GM23248 (cell line): ENCODE data around the gene GPR35. TPM values are rescaled to one million over a fixed set of nuclear protein-coding genes. Genes with fewer than 3 reads are reported as not detected.

Source experiments
- DNase-seq: peaks from one replicate; pipeline ENCODE4 v3.0.0-alpha.2; 2015
- H2AFZ ChIP-seq: fragments of 200-600 bp; sonication (generic); 2 replicates; pipeline ENCODE4 v1.6.1; 2016; ENCODE audit warnings: antibody characterized with exemption
- H3F3A ChIP-seq: fragments of 200-600 bp; sonication (generic); 2 replicates; pipeline ENCODE4 v1.6.1; 2016; ENCODE audit warnings: mild to moderate bottlenecking, antibody characterized with exemption, mixed run types; ENCODE audit not compliant: insufficient read depth
- H3K27ac ChIP-seq: fragments of 200-600 bp; sonication (generic); 2 replicates; pipeline ENCODE4 v1.5.1; 2016; ENCODE audit warnings: mild to moderate bottlenecking
- H3K27me3 ChIP-seq: fragments of 200-600 bp; sonication (generic); replicated peaks from 2 replicates; pipeline ENCODE4 v1.6.1; 2016; ENCODE audit warnings: mild to moderate bottlenecking; ENCODE audit not compliant: insufficient read depth
- H3K36me3 ChIP-seq: fragments of 200-600 bp; sonication (generic); 2 replicates; pipeline ENCODE4 v1.6.1; 2016; ENCODE audit warnings: low read depth, mild to moderate bottlenecking
- H3K4me1 ChIP-seq: fragments of 200-600 bp; sonication (generic); 2 replicates; pipeline ENCODE4 v1.6.1; 2016; ENCODE audit warnings: mild to moderate bottlenecking; ENCODE audit not compliant: insufficient read depth
- H3K4me2 ChIP-seq: fragments of 200-600 bp; sonication (generic); one replicate; pipeline ENCODE4 v1.6.1; 2016; ENCODE audit warnings: mild to moderate bottlenecking; ENCODE audit not compliant: unreplicated experiment
- H3K4me3 ChIP-seq: fragments of 200-600 bp; sonication (generic); 2 replicates; pipeline ENCODE4 v1.5.1; 2016; ENCODE audit warnings: mild to moderate bottlenecking
- H3K79me2 ChIP-seq: fragments of 200-600 bp; sonication (generic); 2 replicates; pipeline ENCODE4 v1.6.1; 2016; ENCODE audit warnings: mild to moderate bottlenecking; ENCODE audit not compliant: insufficient read depth
- H3K9ac ChIP-seq: fragments of 200-600 bp; sonication (generic); 2 replicates; pipeline ENCODE4 v1.6.1; 2016; ENCODE audit warnings: mild to moderate bottlenecking
- H3K9me2 ChIP-seq: fragments of 200-600 bp; sonication (generic); 2 replicates; pipeline ENCODE4 v1.6.1; 2016; ENCODE audit warnings: mixed run types, mild to moderate bottlenecking, moderate library complexity; ENCODE audit not compliant: insufficient read depth
- H3K9me3 ChIP-seq: fragments of 200-600 bp; sonication (generic); one replicate; pipeline ENCODE4 v1.6.1; 2017; ENCODE audit warnings: low read depth
- H4K20me1 ChIP-seq: fragments of 200-600 bp; sonication (generic); 2 replicates; pipeline ENCODE4 v1.6.0; 2016; ENCODE audit not compliant: insufficient read depth
- EZH2 ChIP-seq: fragments of 200-600 bp; sonication (generic); IDR thresholded peaks from 2 replicates; pipeline ENCODE4 v1.6.1; 2018; ENCODE audit warnings: antibody characterized with exemption, mild to moderate bottlenecking; ENCODE audit not compliant: insufficient read depth, poor library complexity, severe bottlenecking
- EZH2phosphoT487 ChIP-seq: fragments of 200-600 bp; sonication (generic); IDR thresholded peaks from 2 replicates; pipeline ENCODE4 v1.6.1; 2018; ENCODE audit warnings: antibody characterized with exemption, moderate library complexity, mild to moderate bottlenecking, low read depth; ENCODE audit not compliant: insufficient read depth
- WGBS, 2 experiments: methylation state at CpG; one replicate each; pipeline ENCODE4 v1.1.6; 2015 to 2017; ENCODE audit warnings: low lambda C conversion rate in 2 of 2, low coverage in 1 of 2; ENCODE audit errors: missing lambda C conversion rate in 2 of 2; 5-methylcytosine and 5-hydroxymethylcytosine counted together
- in situ Hi-C: fragments of 300-500 bp; cut with MboI; formaldehyde crosslinking; loops from 2 replicates; pipeline ENCODE4 v1.15.0; 2020
- polyA plus RNA-seq: library from polyadenylated mRNA; unstranded; fragments of >200 nt; fragmentation: Nextera tagmentation; extraction: Ambion mirVana; gene quantifications from 2 replicates; pipeline ENCODE4 v1.2.1, GENCODE V29; 2016
- total RNA-seq: library from RNA; depleted of rRNA; stranded (reverse); fragments of >200 nt; shearing (Covaris generic); gene quantifications from 2 replicates; pipeline ENCODE4 v1.2.3, GENCODE V29; 2014

GPR35 gene
- total and polyA plus RNA-seq, 2 experiments from 2014 or later: 0.14 TPM; not detected in 1

GRCh38 chr2:240629619-240629967, 4.3 kb downstream of the GPR35 start:
- H3K9me3 ChIP-seq: no peaks in the 10 kb centered on the region
- no peak overlapping the region for H3K27ac ChIP-seq
- no peaks in the 10 kb centered on the region for H3K9me2 ChIP-seq
- H3K79me2 ChIP-seq: no peaks in the 10 kb centered on the region
- TF ChIP-seq EZH2 (no peak), EZH2phosphoT487 (no peak)
- H3K36me3 ChIP-seq: no peaks in the 10 kb centered on the region
- no peak for DNase-seq
- H3K4me2 ChIP-seq: no peak overlapping the region
- H4K20me1 ChIP-seq: no peaks in the 10 kb centered on the region
- WGBS, 2 experiments: 75 to 78% methylated on average over 5 of the region's 5 CpGs
- H3K4me3 ChIP-seq: no peak overlapping the region
- H3K27me3 ChIP-seq: no peaks in the 10 kb centered on the region
- H3K4me1 ChIP-seq: 0 out of 2 replicates have a peak, but pooled peaks cover 3% of the 10 kb centered on the region
- in situ Hi-C loops: no loop called here
- H3K9ac ChIP-seq: no peak overlapping the region
- no peak overlapping the region for H2AFZ ChIP-seq
- H3F3A ChIP-seq: no peaks in the 10 kb centered on the region

- no peaks in the 10 kb centered on the region for H4K20me1 ChIP-seq
- H3K4me2 ChIP-seq: no peak overlapping the region
- TF ChIP-seq EZH2phosphoT487 (no peak), EZH2 (no peak)
- WGBS, 2 experiments: 84 to 85% methylated on average over 47 to 49 of the region's 50 CpGs
- H3K79me2 ChIP-seq: no peaks in the 10 kb centered on the region
- no peak overlapping the region for H3K9ac ChIP-seq
- H3K4me3 ChIP-seq: no peak overlapping the region
- in situ Hi-C loops: no loop called here
- 0 out of 2 replicates have a peak, but pooled peaks cover 3% of the 10 kb centered on the region for H3K4me1 ChIP-seq
- H2AFZ ChIP-seq: no peak overlapping the region
- H3K36me3 ChIP-seq: no peaks in the 10 kb centered on the region
- no peaks in the 10 kb centered on the region for H3K9me3 ChIP-seq
- no peak overlapping the region for H3K27ac ChIP-seq
- H3F3A ChIP-seq: no peaks in the 10 kb centered on the region
- DNase-seq: no peak
- no peaks in the 10 kb centered on the region for H3K9me2 ChIP-seq
- no peaks in the 10 kb centered on the region for H3K27me3 ChIP-seq
These were observed 4.9 kb downstream of the GPR35 start for GRCh38 chr2:240629968-240630770.

DNA sequence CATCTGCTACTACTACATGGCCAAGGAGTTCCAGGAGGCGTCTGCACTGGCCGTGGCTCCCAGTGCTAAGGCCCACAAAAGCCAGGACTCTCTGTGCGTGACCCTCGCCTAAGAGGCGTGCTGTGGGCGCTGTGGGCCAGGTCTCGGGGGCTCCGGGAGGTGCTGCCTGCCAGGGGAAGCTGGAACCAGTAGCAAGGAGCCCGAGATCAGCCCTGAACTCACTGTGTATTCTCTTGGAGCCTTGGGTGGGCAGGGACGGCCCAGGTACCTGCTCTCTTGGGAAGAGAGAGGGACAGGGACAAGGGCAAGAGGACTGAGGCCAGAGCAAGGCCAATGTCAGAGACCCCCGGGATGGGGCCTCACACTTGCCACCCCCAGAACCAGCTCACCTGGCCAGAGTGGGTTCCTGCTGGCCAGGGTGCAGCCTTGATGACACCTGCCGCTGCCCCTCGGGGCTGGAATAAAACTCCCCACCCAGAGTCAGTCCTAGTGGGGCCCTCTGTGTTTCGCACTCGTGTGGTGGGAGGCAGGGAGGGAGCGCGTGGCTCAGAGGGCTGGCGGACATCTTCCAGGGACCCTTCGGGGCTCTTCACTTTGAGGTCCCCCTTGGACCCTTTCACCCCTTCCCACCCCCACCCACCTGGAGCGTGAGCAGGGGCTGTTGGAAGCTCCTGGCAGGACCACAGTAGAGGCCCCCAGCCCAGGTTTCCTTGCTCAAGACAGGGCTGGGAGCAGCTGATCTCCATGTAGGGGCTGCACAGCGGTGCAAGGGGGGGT, 5.7 kb downstream of the GPR35 start:
- Histone ChIP-seq H2AFZ (no peak overlapping the region), H3K9me2 (no peaks in the 10 kb centered on the region), H3K4me2 (no peak overlapping the region), H3K27me3 (no peaks in the 10 kb centered on the region), H3K9me3 (no peaks in the 10 kb centered on the region), H3K4me1 (no peaks in the 10 kb centered on the region), H4K20me1 (no peaks in the 10 kb centered on the region), H3F3A (no peaks in the 10 kb centered on the region), H3K4me3 (no peak overlapping the region), H3K27ac (no peak overlapping the region), H3K79me2 (no peaks in the 10 kb centered on the region), H3K36me3 (no peaks in the 10 kb centered on the region), H3K9ac (no peak overlapping the region)
- DNase-seq: no peak
- in situ Hi-C loops: no loop called here
- no peak for TF ChIP-seq EZH2phosphoT487
- TF ChIP-seq EZH2: no peak
- WGBS, 2 experiments: 75 to 80% methylated on average over 20 to 21 of the region's 21 CpGs

- WGBS, 2 experiments: 53 to 72% methylated on average over 10 to 11 of the region's 11 CpGs
These were observed 6.4 kb downstream of the GPR35 start for GRCh38 chr2:240631548-240632305.

More at GRCh38 chr2:240631548-240632305, 6.4 kb downstream of the GPR35 start:
- no peak overlapping the region for H3K4me3 ChIP-seq
- no peak for DNase-seq
- H3K9ac ChIP-seq: no peak overlapping the region
- in situ Hi-C loops: no loop called here
- no peaks in the 10 kb centered on the region for H3K9me2 ChIP-seq
- no peaks in the 10 kb centered on the region for H3K9me3 ChIP-seq
- H3K36me3 ChIP-seq: no peaks in the 10 kb centered on the region
- no peaks in the 10 kb centered on the region for H3K27me3 ChIP-seq
- TF ChIP-seq EZH2phosphoT487: no peak
- no peak for TF ChIP-seq EZH2
- no peaks in the 10 kb centered on the region for H4K20me1 ChIP-seq
- no peaks in the 10 kb centered on the region for H3F3A ChIP-seq
- H3K4me2 ChIP-seq: no peak overlapping the region
- H3K79me2 ChIP-seq: no peaks in the 10 kb centered on the region
- no peak overlapping the region for H3K27ac ChIP-seq
- H3K4me1 ChIP-seq: no peaks in the 10 kb centered on the region
- H2AFZ ChIP-seq: no peak overlapping the region
